PC-3 (cell line): ENCODE results near the gene MIOX.

Source experiments
- EZH2 ChIP-seq: fragments of 300-600 bp; sonication (generic); IDR thresholded peaks from one replicate; pipeline ENCODE4 v1.6.1; 2017; ENCODE audit warnings: antibody characterized with exemption, mild to moderate bottlenecking, low read length; ENCODE audit not compliant: unreplicated experiment
- EZH2phosphoT487 ChIP-seq: fragments of 300-600 bp; sonication (generic); IDR thresholded peaks from 2 replicates; pipeline ENCODE4 v1.6.1; 2018; ENCODE audit warnings: mild to moderate bottlenecking, antibody characterized with exemption, low read length, borderline replicate concordance
- TF ChIP-seq, protein P1 (sequence below): fragments of 300-600 bp; sonication (generic); conservative IDR thresholded peaks from 2 replicates; pipeline ENCODE4 v1.5.1; 2017; ENCODE audit warnings: antibody characterized with exemption, low read depth, mild to moderate bottlenecking, low read length

GRCh38 chr22:50529416-50529896 lies 42.8 kb downstream of the MIOX start:
- TF ChIP-seq, protein P1, sequence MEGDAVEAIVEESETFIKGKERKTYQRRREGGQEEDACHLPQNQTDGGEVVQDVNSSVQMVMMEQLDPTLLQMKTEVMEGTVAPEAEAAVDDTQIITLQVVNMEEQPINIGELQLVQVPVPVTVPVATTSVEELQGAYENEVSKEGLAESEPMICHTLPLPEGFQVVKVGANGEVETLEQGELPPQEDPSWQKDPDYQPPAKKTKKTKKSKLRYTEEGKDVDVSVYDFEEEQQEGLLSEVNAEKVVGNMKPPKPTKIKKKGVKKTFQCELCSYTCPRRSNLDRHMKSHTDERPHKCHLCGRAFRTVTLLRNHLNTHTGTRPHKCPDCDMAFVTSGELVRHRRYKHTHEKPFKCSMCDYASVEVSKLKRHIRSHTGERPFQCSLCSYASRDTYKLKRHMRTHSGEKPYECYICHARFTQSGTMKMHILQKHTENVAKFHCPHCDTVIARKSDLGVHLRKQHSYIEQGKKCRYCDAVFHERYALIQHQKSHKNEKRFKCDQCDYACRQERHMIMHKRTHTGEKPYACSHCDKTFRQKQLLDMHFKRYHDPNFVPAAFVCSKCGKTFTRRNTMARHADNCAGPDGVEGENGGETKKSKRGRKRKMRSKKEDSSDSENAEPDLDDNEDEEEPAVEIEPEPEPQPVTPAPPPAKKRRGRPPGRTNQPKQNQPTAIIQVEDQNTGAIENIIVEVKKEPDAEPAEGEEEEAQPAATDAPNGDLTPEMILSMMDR = no peak
- TF ChIP-seq EZH2 (no peak), EZH2phosphoT487 (no peak)
